ENCODE data around the gene EVI5. TPM values are rescaled to one million over a fixed set of nuclear protein-coding genes. Genes with fewer than 3 reads are reported as not detected.

Gene EVI5
- total and polyA plus RNA-seq, 7 donors, result 4.5 to 53.5 (median 39.9) TPM

DNA sequence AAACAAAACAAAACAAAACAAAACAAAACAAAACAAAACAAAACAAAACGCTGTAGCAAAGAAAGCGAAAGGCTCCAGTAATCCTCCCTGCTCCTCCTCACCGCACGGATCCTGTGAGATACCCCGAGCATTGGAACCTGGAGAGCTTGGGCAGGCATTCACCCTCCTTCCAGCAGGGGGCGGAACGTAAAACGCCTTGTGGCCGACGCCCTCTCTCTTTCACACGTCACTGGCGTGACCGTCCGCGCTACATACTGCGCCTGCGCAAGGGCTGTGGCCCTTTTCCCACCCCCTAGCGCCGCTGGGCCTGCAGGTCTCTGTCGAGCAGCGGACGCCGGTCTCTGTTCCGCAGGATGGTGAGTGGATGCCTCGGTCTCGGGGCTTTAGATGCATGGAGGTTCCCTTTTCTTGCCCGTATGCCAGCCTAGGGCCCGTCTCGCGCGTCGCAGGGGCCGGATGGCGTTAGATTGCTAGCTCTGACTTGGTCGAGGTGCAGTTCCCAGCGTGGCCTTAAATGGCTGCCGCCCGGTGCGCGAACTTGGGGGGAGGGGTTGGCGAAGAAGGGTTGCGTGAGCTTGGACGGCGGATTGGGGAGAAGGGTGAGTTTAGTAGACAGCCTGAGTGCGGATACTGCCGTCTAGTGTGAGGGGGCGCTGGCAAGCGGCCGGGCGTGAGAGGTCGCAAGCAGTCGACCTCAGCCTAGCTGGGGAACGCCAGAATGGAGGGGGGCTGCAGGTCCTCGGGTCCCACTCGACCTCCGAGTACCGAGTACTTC is 47.0 kb upstream of the EVI5 start, which contains the start of gene RPL5:
TSS of gene RPL5 (plus strand) at position 279 of the 775 bp plus-strand sequence. CDS start at position 354, 75 bp downstream.
- peaks cover 0 to 44% (median 39%) of the 10 kb centered on the region in 4 donors for H3K4me1 ChIP-seq
- WGBS, 2 donors, result 0% methylated on average over 57 of the region's 57 CpGs
- DNase-seq, result peak; percentile 98
- intact Hi-C loops (cut with DNase I), result loop anchor here (2.0 to 10.0 kb wide), 4 partner anchors 47 to 253 kb away; partner anchors contain the start of genes DIPK1A and EVI5
- H3K4me3 ChIP-seq, result peak within 1 kb of the TSS; percentile 75 to 93 (median 81)
- H3K9me3 ChIP-seq, result no peaks in the 10 kb centered on the region
- H3K27ac ChIP-seq, result peak within 1 kb of the TSS; percentile 91 to 97 (median 94)
- H3K27me3 ChIP-seq, result no peaks in the 10 kb centered on the region
- peaks cover 4 to 36% (median 17%) of the 10 kb centered on the region in 4 donors for H3K36me3 ChIP-seq
- TF ChIP-seq POLR2A (IDR thresholded peaks at IDR 0.05) (peak; percentile 92 to 95), EP300 (IDR thresholded peaks at IDR 0.05) (peak in 1 of 4 donors; percentile 57), POLR2AphosphoS5 (IDR thresholded peaks at IDR 0.05) (peak; percentile 99 to 100 (median 99))
- TF ChIP-seq, protein P1, sequence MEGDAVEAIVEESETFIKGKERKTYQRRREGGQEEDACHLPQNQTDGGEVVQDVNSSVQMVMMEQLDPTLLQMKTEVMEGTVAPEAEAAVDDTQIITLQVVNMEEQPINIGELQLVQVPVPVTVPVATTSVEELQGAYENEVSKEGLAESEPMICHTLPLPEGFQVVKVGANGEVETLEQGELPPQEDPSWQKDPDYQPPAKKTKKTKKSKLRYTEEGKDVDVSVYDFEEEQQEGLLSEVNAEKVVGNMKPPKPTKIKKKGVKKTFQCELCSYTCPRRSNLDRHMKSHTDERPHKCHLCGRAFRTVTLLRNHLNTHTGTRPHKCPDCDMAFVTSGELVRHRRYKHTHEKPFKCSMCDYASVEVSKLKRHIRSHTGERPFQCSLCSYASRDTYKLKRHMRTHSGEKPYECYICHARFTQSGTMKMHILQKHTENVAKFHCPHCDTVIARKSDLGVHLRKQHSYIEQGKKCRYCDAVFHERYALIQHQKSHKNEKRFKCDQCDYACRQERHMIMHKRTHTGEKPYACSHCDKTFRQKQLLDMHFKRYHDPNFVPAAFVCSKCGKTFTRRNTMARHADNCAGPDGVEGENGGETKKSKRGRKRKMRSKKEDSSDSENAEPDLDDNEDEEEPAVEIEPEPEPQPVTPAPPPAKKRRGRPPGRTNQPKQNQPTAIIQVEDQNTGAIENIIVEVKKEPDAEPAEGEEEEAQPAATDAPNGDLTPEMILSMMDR (IDR thresholded peaks at IDR 0.05), result peak; percentile 85 to 91 (median 89)

DNA sequence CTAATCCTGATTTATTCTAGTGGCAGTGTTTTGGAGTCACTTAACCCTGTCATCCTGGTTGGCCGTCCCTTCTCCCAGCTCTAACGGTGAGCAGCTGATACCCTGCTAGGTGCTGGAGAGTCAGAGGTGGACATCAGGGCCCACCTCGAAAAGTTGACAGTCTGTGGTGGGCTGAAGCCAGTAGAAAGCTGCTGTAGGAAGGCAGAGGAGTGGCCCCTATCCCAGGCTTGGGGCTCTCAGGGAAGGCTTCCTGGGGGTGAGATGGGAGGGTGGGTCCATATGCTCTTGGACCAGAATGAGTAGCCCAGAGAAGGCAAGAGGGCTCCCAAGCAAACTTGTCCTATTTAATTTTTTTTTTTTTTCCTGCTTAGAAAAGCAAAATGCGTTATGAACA is 46.5 kb upstream of the EVI5 start:
- no peaks in the 10 kb centered on the region for H3K27me3 ChIP-seq
- peak overlapping the region in 3 of 4 donors; percentile 75 to 93 (median 85) for H3K4me3 ChIP-seq
- no peaks in the 10 kb centered on the region for H3K9me3 ChIP-seq
- peaks cover 4 to 31% (median 14%) of the 10 kb centered on the region in 4 donors for H3K36me3 ChIP-seq
- no peak for DNase-seq
- 50 to 59% methylated on average over 4 of the region's 4 CpGs for WGBS, 2 donors
- TF ChIP-seq EP300 (IDR thresholded peaks at IDR 0.05) (no peak), POLR2AphosphoS5 (IDR thresholded peaks at IDR 0.05) (no peak), POLR2A (IDR thresholded peaks at IDR 0.05) (no peak)
- TF ChIP-seq, protein P1 (IDR thresholded peaks at IDR 0.05), result no peak
- H3K27ac ChIP-seq, result peak overlapping the region in 2 of 4 donors; percentile 94 to 97
- H3K4me1 ChIP-seq, result peaks cover 0 to 38% (median 33%) of the 10 kb centered on the region in 4 donors
- intact Hi-C loops (cut with DNase I), result loop anchor here (5.0 to 10.0 kb wide), 2 partner anchors 79 to 253 kb away; no protein-coding TSS in a partner anchor

GRCh38 chr1:92826792-92827191 is 41.9 kb upstream of the EVI5 start:
- H3K36me3 ChIP-seq, result no peaks in the 10 kb centered on the region
- H3K9me3 ChIP-seq, result no peaks in the 10 kb centered on the region
- TF ChIP-seq, protein P1 (IDR thresholded peaks at IDR 0.05), result no peak
- TF ChIP-seq POLR2A (IDR thresholded peaks at IDR 0.05), result no peak
- TF ChIP-seq POLR2AphosphoS5 (IDR thresholded peaks at IDR 0.05), result no peak
- TF ChIP-seq EP300 (IDR thresholded peaks at IDR 0.05), result no peak
- intact Hi-C loops (cut with DNase I), result no loop called here
- H3K27me3 ChIP-seq, result no peaks in the 10 kb centered on the region
- no peak for DNase-seq
- no peaks in the 10 kb centered on the region for H3K4me1 ChIP-seq
- H3K27ac ChIP-seq, result no peak overlapping the region
- 69 to 80% methylated on average over 6 of the region's 6 CpGs for WGBS, 2 donors
- H3K4me3 ChIP-seq, result no peak overlapping the region

GRCh38 chr1:92822879-92823278 is 38.0 kb upstream of the EVI5 start:
- Histone ChIP-seq H3K4me3 (no peak overlapping the region), H3K27ac (no peak overlapping the region), H3K9me3 (no peaks in the 10 kb centered on the region), H3K36me3 (no peaks in the 10 kb centered on the region), H3K27me3 (no peaks in the 10 kb centered on the region), H3K4me1 (no peaks in the 10 kb centered on the region)
- intact Hi-C loops (cut with DNase I), result no loop called here
- TF ChIP-seq, protein P1 (IDR thresholded peaks at IDR 0.05), result no peak
- TF ChIP-seq EP300 (IDR thresholded peaks at IDR 0.05), result no peak
- no peak for TF ChIP-seq POLR2AphosphoS5 (IDR thresholded peaks at IDR 0.05)
- TF ChIP-seq POLR2A (IDR thresholded peaks at IDR 0.05), result no peak
- 71 to 81% methylated on average over 3 of the region's 3 CpGs for WGBS, 2 donors
- no peak for DNase-seq

All from sigmoid colon (tissue), 7 donors.